Loucy (cell line): ENCODE results near the gene ALKBH7.
"Not testable (repeated sequence)": the region's sequence is repeated elsewhere in the genome, so short reads cannot be mapped to it uniquely, and the experiment has no call there.

Experiments used
- EZH2phosphoT487 ChIP-seq: fragments of 200-600 bp; IDR thresholded peaks from 2 replicates; pipeline ENCODE4 v1.6.1; 2018; ENCODE audit warnings: antibody characterized with exemption, mild to moderate bottlenecking, moderate library complexity, borderline replicate concordance
- TF ChIP-seq, protein P1 (sequence below): fragments of 200-600 bp; sonication (generic); conservative IDR thresholded peaks from 2 replicates; pipeline ENCODE4 v1.5.1; 2014; ENCODE audit warnings: mild to moderate bottlenecking, antibody characterized with exemption, low read length

DNA sequence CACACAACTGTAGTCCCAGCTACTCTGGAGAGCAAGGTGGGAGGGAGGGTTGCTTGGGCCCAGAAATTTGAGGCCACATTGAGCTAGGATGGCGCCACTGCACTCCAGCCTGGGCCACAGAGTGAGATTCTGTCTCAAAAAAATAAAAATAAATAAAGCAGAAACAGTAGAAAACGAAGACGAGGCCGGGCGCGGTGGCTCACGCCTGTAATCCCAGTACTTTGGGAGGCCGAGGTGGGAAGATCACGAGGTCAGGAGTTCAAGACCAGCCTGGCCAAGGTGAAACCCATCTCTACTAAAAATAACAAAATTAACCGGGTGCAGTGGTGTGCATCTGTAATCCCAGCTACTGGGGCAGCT is 11.8 kb upstream of the ALKBH7 start:
- TF ChIP-seq, protein P1, sequence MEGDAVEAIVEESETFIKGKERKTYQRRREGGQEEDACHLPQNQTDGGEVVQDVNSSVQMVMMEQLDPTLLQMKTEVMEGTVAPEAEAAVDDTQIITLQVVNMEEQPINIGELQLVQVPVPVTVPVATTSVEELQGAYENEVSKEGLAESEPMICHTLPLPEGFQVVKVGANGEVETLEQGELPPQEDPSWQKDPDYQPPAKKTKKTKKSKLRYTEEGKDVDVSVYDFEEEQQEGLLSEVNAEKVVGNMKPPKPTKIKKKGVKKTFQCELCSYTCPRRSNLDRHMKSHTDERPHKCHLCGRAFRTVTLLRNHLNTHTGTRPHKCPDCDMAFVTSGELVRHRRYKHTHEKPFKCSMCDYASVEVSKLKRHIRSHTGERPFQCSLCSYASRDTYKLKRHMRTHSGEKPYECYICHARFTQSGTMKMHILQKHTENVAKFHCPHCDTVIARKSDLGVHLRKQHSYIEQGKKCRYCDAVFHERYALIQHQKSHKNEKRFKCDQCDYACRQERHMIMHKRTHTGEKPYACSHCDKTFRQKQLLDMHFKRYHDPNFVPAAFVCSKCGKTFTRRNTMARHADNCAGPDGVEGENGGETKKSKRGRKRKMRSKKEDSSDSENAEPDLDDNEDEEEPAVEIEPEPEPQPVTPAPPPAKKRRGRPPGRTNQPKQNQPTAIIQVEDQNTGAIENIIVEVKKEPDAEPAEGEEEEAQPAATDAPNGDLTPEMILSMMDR: not testable (repeated sequence)
- not testable (repeated sequence) for TF ChIP-seq EZH2phosphoT487
